ENCODE results near the gene MTAP.

DNA sequence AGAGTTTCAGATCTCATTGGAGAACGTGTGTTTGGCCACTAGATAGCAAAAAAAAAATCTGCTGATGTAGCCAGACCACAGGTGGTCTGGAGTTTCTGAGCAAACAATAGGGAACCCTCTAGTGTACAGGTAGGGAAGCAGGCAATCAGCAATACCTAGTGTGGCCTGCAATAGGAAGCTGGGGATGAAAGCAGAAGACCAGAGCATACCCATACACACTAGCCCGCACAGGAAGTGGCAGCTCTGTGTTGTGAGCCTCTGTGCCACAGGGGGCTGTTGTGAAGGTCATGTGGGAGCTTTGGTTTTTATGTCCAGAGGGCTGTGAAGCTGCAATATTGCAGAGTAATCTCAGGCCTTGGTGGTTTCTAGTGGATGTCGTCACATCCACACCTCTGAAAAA, 81.2 kb downstream of the MTAP start:
- TF ChIP-seq CTCF (conservative IDR thresholded peaks at IDR 0.05) (no peak), ZFX (IDR thresholded peaks at IDR 0.05) (no peak)
